ENCODE data around the gene GABRD.

DNA sequence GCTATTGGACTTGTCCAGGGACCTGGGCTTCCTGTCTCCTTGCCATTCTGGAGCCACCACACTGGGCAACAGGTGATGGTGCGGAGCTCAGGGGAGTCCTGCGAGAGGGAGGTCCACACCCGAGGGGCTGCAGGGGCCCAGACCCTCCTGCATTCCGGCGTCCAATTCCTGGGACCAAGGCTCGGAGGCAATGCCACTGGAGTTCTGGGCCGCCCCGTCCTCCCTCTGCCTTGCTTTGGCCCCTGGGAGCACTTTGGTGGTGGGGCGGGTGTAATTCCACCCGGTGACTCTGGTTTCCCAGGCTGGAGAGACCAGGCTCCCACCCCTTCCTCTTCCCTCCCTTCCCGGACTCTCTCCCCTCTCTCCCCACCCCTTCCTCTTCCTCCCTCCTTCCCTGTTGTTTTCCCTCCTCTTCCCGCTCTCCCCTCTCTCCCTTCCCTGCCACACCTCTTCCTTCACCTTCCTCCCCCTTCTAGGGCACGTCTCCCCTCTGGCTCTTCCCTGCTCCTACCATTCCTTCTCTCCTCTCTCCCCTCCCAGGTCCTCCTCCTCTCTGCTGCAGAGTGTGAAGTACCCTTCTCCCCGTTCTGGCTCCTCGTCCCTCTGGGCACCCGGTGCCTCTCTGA is 33.0 kb downstream of the GABRD start:
- TF ChIP-seq CTCF (IDR thresholded peaks at IDR 0.05; ENCODE audit: low read depth, low read length): no peak
- TF ChIP-seq MAX (IDR thresholded peaks at IDR 0.05; ENCODE audit: low read depth, low read length): no peak
- TF ChIP-seq MYC (IDR thresholded peaks at IDR 0.05; ENCODE audit: low read depth, low read length): no peak
- TF ChIP-seq POLR2A (IDR thresholded peaks at IDR 0.05; ENCODE audit: extremely low read depth, insufficient read length): no peak
